22Rv1 (cell line): ENCODE data around the gene MXD1.

Experiments
- H3K27ac ChIP-seq: fragments of 450-650 bp; 2 replicates; pipeline ENCODE4 v1.5.1; 2017
- ZFX ChIP-seq: fragments of 450-650 bp; IDR thresholded peaks from 2 replicates; pipeline ENCODE4 v1.6.1; 2017; ENCODE audit warnings: antibody characterized with exemption, borderline replicate concordance
- TF ChIP-seq, protein P1 (sequence below): fragments of 450-650 bp; IDR thresholded peaks from 2 replicates; pipeline ENCODE4 v1.5.1; 2017; ENCODE audit warnings: mild to moderate bottlenecking

The MXD1 gene

GRCh38 chr2:69902213-69902922 lies 12.5 kb upstream of the MXD1 start:
- H3K27ac ChIP-seq, result no peak overlapping the region

GRCh38 chr2:69907216-69907615 lies 7.7 kb upstream of the MXD1 start:
- TF ChIP-seq, protein P1, sequence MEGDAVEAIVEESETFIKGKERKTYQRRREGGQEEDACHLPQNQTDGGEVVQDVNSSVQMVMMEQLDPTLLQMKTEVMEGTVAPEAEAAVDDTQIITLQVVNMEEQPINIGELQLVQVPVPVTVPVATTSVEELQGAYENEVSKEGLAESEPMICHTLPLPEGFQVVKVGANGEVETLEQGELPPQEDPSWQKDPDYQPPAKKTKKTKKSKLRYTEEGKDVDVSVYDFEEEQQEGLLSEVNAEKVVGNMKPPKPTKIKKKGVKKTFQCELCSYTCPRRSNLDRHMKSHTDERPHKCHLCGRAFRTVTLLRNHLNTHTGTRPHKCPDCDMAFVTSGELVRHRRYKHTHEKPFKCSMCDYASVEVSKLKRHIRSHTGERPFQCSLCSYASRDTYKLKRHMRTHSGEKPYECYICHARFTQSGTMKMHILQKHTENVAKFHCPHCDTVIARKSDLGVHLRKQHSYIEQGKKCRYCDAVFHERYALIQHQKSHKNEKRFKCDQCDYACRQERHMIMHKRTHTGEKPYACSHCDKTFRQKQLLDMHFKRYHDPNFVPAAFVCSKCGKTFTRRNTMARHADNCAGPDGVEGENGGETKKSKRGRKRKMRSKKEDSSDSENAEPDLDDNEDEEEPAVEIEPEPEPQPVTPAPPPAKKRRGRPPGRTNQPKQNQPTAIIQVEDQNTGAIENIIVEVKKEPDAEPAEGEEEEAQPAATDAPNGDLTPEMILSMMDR, result no peak
- TF ChIP-seq ZFX, result no peak
- no peak overlapping the region for H3K27ac ChIP-seq

More at GRCh38 chr2:69902213-69902922, 12.5 kb upstream of the MXD1 start:
- no peak for TF ChIP-seq ZFX
- TF ChIP-seq, protein P1, result no peak

DNA sequence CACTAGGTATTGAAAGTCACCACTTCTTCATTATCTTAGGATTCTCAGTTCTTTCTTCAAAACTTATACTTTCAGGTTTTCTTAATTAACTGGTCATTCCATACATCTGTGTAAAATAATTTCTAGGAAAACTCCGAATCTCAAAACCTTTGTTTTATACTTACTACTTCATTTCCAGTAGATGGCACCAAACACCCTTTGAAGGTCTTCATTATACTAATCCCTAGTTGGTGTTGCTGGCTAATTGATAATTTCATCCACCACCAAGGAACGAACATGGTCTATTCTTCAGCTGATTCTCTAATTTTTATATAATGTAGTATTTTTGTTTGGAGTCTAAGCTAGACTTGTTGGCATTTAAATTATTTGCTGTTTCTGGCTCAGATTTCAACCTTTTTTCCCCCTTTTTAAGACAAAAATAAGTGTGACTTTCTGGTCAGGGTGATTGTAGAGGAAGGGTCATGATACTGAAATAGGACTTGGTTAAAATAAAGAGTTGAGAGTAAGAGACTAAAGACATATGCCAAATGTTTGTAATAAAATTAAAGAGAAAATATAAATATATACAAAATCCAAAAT lies 2.8 kb upstream of the MXD1 start:
- no peak for TF ChIP-seq ZFX
- TF ChIP-seq, protein P1, result peak; percentile 82
- H3K27ac ChIP-seq, result peak overlapping the region; percentile 95; the same call in 1 of the 2 replicates

GRCh38 chr2:69914164-69914949 lies 552 bp upstream of the MXD1 start:
- no peak for TF ChIP-seq ZFX
- TF ChIP-seq, protein P1, result peak; percentile 45
- H3K27ac ChIP-seq, result peak overlapping the region; percentile 95

DNA sequence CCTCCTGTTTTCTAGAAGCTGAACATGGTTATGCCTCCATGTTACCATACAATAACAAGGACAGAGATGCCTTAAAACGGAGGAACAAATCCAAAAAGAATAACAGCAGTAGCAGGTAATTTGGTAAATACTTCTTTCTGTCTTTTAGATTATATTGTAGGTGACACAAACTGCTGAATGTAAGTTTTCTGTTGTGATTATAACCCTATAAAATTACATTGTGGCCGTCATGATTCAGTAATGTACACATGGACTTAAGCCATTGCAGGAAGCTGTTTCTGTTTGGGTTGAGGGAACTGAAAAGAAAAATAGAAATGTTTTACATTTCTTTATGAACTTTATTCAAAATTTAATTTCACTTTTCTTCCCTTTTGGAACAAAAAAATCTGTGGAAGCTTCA lies 1.2 kb downstream of the MXD1 start:
- TF ChIP-seq, protein P1, result no peak
- TF ChIP-seq ZFX, result no peak
- no peak overlapping the region for H3K27ac ChIP-seq

DNA sequence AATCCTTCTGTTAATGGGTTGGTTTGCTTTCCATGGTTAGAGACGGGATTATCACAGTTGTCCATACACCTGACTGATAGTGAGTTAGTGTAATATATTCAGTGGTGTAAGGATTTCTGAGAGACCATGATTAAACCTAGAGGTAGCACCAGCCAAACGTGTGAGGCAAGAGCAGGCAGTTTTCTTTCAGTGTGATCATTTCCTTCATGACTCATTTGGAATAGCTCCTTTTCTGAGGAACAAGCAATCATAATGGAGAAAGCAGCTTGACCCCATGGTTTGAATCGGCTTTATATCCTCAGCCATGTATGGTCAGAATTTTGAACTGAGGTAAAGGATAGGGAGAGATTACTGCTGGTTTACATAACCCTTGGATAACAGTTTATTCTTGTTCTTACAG lies 2.9 kb downstream of the MXD1 start:
- H3K27ac ChIP-seq, result no peak overlapping the region
- TF ChIP-seq ZFX, result no peak
- TF ChIP-seq, protein P1, result no peak
